Ascending aorta (tissue), 2 donors: Measurements from ENCODE around the gene JAG2. TPM values are rescaled to one million over a fixed set of nuclear protein-coding genes. Genes with fewer than 3 reads are reported as not detected.

ENCODE experiments used
- DNase-seq, 2 donors: peaks; one replicate each; pipeline ENCODE4 v3.0.0-alpha.2; 2019; ENCODE audit warnings: low spot score in 2 of 2
- H3K27ac ChIP-seq, 2 donors: fragments of 200-600 bp; sonication (generic); one replicate each; pipeline ENCODE4 v1.5.1; 2016 to 2017; ENCODE audit warnings: mild to moderate bottlenecking in 1 of 2
- H3K27me3 ChIP-seq: fragments of 200-600 bp; sonication (generic); one replicate; pipeline ENCODE4 v1.5.1; 2017
- H3K36me3 ChIP-seq, 2 donors: fragments of 200-600 bp; sonication (generic); one replicate each; pipeline ENCODE4 v1.5.1; 2016
- H3K4me1 ChIP-seq, 2 donors: fragments of 200-600 bp; sonication (generic); one replicate each; pipeline ENCODE4 v1.5.1; 2016 to 2017; ENCODE audit warnings: mild to moderate bottlenecking in 1 of 2
- H3K4me3 ChIP-seq, 2 donors: fragments of 200-600 bp; sonication (generic); one replicate each; pipeline ENCODE4 v1.5.1; 2016 to 2017; ENCODE audit warnings: mild to moderate bottlenecking in 1 of 2
- H3K9me3 ChIP-seq, 2 donors: fragments of 200-600 bp; sonication (generic); one replicate each; pipeline ENCODE4 v1.5.1; 2016
- CTCF ChIP-seq, 3 experiments: fragments of 200-600 bp in 2 of 3; fragments of 450-650 bp in 1 of 3; sonication (generic) in 2 of 3; IDR thresholded peaks; one replicate each; pipeline ENCODE4 v1.5.1; 2016 to 2019; ENCODE audit warnings: antibody characterized with exemption in 3 of 3, mild to moderate bottlenecking in 1 of 3, moderate library complexity in 1 of 3
- intact Hi-C: fragments of 100-400 bp; cut with DNase I; formaldehyde crosslinking; loops from one replicate; pipeline ENCODE4 v1.15.1; 2023
- total RNA-seq: library from RNA; depleted of rRNA; stranded (reverse); fragments of >200 nt; gene quantifications from one replicate; pipeline ENCODE4 v1.1.0, GENCODE V29; 2016

JAG2 gene
- total RNA-seq, 1 donor from 2014 or later, result 35.5 TPM

GRCh38 chr14:105176513-105176912 lies 7.9 kb upstream of the JAG2 start:
- H3K27ac ChIP-seq, result no peak overlapping the region
- H3K9me3 ChIP-seq, result no peaks in the 10 kb centered on the region
- no peaks in the 10 kb centered on the region for H3K36me3 ChIP-seq
- no peak for TF ChIP-seq CTCF (IDR thresholded peaks at IDR 0.05)
- no peak for DNase-seq
- intact Hi-C loops, result no loop called here
- no peaks in the 10 kb centered on the region for H3K27me3 ChIP-seq
- no peak overlapping the region for H3K4me3 ChIP-seq
- H3K4me1 ChIP-seq, result no peaks in the 10 kb centered on the region

GRCh38 chr14:105173901-105174894 lies 5.6 kb upstream of the JAG2 start:
- Histone ChIP-seq H3K27ac (no peak overlapping the region), H3K27me3 (no peaks in the 10 kb centered on the region), H3K4me3 (no peak overlapping the region), H3K9me3 (no peaks in the 10 kb centered on the region), H3K4me1 (peaks cover 4 to 18% of the 10 kb centered on the region in 2 donors), H3K36me3 (no peaks in the 10 kb centered on the region)
- DNase-seq, result no peak
- intact Hi-C loops, result no loop called here
- TF ChIP-seq CTCF (IDR thresholded peaks at IDR 0.05), result no peak

GRCh38 chr14:105173145-105173544 lies 4.6 kb upstream of the JAG2 start:
- Histone ChIP-seq H3K27ac (no peak overlapping the region), H3K27me3 (no peaks in the 10 kb centered on the region), H3K36me3 (no peaks in the 10 kb centered on the region), H3K9me3 (no peaks in the 10 kb centered on the region), H3K4me1 (peaks cover 4 to 20% of the 10 kb centered on the region in 2 donors), H3K4me3 (no peak overlapping the region)
- intact Hi-C loops, result no loop called here
- TF ChIP-seq CTCF (IDR thresholded peaks at IDR 0.05), result no peak
- no peak for DNase-seq

- H3K4me1 ChIP-seq, result peaks cover 7 to 20% of the 10 kb centered on the region in 2 donors
- no peak for TF ChIP-seq CTCF (IDR thresholded peaks at IDR 0.05)
- no peaks in the 10 kb centered on the region for H3K9me3 ChIP-seq
- H3K4me3 ChIP-seq, result no peak overlapping the region
- H3K36me3 ChIP-seq, result no peaks in the 10 kb centered on the region
- intact Hi-C loops, result no loop called here
- H3K27me3 ChIP-seq, result no peaks in the 10 kb centered on the region
- no peak for DNase-seq
- H3K27ac ChIP-seq, result no peak overlapping the region
Observed at GRCh38 chr14:105172476-105172875, 3.9 kb upstream of the JAG2 start.

- Histone ChIP-seq H3K4me1 (peaks cover 7 to 23% of the 10 kb centered on the region in 2 donors), H3K36me3 (no peaks in the 10 kb centered on the region), H3K4me3 (no peak overlapping the region), H3K27ac (peak overlapping the region in 1 of 2 donors; percentile 13), H3K27me3 (no peaks in the 10 kb centered on the region), H3K9me3 (no peaks in the 10 kb centered on the region)
- DNase-seq, result no peak
- no peak for TF ChIP-seq CTCF (IDR thresholded peaks at IDR 0.05)
- intact Hi-C loops, result no loop called here
Observed at GRCh38 chr14:105171004-105171673, 2.6 kb upstream of the JAG2 start.
